Effector memory CD4-positive, alpha-beta T cell (primary cell): ENCODE results near the gene SEMA3E.

Experiments used
- DNase-seq, 3 donors: peaks; one replicate each; pipeline ENCODE4 v3.0.0-alpha.2; 2020
- H3K27ac ChIP-seq: 2 replicates; pipeline ENCODE4 v1.7.0; 2013; ENCODE audit warnings: mild to moderate bottlenecking, low read length, moderate library complexity; ENCODE audit not compliant: insufficient read depth, poor library complexity, severe bottlenecking
- H3K27me3 ChIP-seq: replicated peaks from 2 replicates; pipeline ENCODE4 v1.7.0; 2013; ENCODE audit warnings: mild to moderate bottlenecking, low read length; ENCODE audit not compliant: insufficient read depth, control insufficient read depth, poor library complexity, severe bottlenecking
- H3K36me3 ChIP-seq: 2 replicates; pipeline ENCODE4 v1.7.0; 2013; ENCODE audit warnings: mild to moderate bottlenecking, low read length, moderate library complexity; ENCODE audit not compliant: control insufficient read depth, insufficient read depth
- H3K4me1 ChIP-seq: 2 replicates; pipeline ENCODE4 v1.7.0; 2013; ENCODE audit warnings: low read length, mild to moderate bottlenecking; ENCODE audit not compliant: control insufficient read depth, insufficient read depth, poor library complexity, severe bottlenecking
- H3K4me3 ChIP-seq: 2 replicates; pipeline ENCODE4 v1.7.0; 2013; ENCODE audit warnings: low read length, low read depth, mild to moderate bottlenecking; ENCODE audit not compliant: insufficient read depth, poor library complexity, severe bottlenecking
- H3K9me3 ChIP-seq: 2 replicates; pipeline ENCODE4 v1.7.0; 2013; ENCODE audit warnings: mild to moderate bottlenecking, low read length, moderate library complexity; ENCODE audit not compliant: control insufficient read depth

SEMA3E gene

GRCh38 chr7:83478616-83479015, 170.3 kb downstream of the SEMA3E start:
- Histone ChIP-seq H3K27ac (no peak overlapping the region), H3K27me3 (no peaks in the 10 kb centered on the region), H3K9me3 (no peaks in the 10 kb centered on the region), H3K4me1 (no peaks in the 10 kb centered on the region), H3K36me3 (no peaks in the 10 kb centered on the region), H3K4me3 (no peak overlapping the region)
- DNase-seq: no peak

GRCh38 chr7:83476511-83477050, 172.4 kb downstream of the SEMA3E start:
- Histone ChIP-seq H3K27ac (no peak overlapping the region), H3K4me3 (no peak overlapping the region), H3K36me3 (no peaks in the 10 kb centered on the region), H3K27me3 (no peaks in the 10 kb centered on the region), H3K9me3 (no peaks in the 10 kb centered on the region), H3K4me1 (no peaks in the 10 kb centered on the region)
- DNase-seq: no peak

- Histone ChIP-seq H3K27me3 (no peaks in the 10 kb centered on the region), H3K4me1 (no peaks in the 10 kb centered on the region), H3K36me3 (no peaks in the 10 kb centered on the region), H3K4me3 (no peak overlapping the region), H3K9me3 (no peaks in the 10 kb centered on the region), H3K27ac (no peak overlapping the region)
- no peak for DNase-seq
These were observed 173.5 kb downstream of the SEMA3E start for GRCh38 chr7:83475420-83475819.

- no peaks in the 10 kb centered on the region for H3K9me3 ChIP-seq
- no peak overlapping the region for H3K4me3 ChIP-seq
- no peaks in the 10 kb centered on the region for H3K4me1 ChIP-seq
- no peaks in the 10 kb centered on the region for H3K36me3 ChIP-seq
- no peak for DNase-seq
- no peak overlapping the region for H3K27ac ChIP-seq
- no peaks in the 10 kb centered on the region for H3K27me3 ChIP-seq
These were observed 176.6 kb downstream of the SEMA3E start for GRCh38 chr7:83472376-83472775.

DNA sequence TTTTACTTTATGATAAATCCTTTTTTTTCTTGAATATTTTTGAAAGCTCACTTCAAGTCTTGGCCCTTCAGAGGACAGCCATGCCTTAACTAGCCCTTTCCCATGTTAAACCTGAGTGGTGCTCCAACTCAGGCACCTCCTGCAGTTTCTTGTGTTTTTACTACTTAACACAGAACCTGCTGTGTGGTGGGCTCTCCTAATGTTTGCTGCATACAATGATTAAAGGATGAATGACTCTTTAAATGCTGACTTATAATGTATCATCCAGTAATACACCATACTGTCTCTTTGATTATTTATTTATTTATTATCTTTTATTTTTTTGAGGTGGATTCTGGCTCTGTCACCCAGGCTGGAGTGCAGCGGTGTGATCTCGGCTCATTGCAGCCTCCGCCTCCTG, 179.4 kb downstream of the SEMA3E start:
- no peaks in the 10 kb centered on the region for H3K9me3 ChIP-seq
- no peaks in the 10 kb centered on the region for H3K4me1 ChIP-seq
- H3K4me3 ChIP-seq: no peak overlapping the region
- H3K27ac ChIP-seq: no peak overlapping the region
- no peak for DNase-seq
- H3K36me3 ChIP-seq: no peaks in the 10 kb centered on the region
- H3K27me3 ChIP-seq: no peaks in the 10 kb centered on the region

DNA sequence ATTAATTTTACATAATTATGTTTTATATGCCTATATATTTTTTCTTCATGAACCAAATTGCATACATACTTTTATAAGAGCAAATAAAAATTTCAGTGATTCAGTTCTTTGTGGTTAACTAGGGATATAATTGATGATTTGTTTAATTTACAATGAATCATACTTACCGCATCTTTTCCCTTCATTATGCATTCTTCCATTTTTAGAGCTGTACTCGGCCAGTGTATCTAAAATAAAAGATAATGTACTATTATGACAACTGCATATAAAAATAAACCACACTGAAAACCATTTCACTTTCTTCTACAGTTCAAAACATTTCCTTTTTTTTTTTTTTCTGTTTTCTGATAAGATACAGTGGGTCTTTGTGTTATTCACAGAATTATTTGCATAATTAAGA, 179.9 kb downstream of the SEMA3E start:
- Histone ChIP-seq H3K4me3 (no peak overlapping the region), H3K27ac (no peak overlapping the region)

DNA sequence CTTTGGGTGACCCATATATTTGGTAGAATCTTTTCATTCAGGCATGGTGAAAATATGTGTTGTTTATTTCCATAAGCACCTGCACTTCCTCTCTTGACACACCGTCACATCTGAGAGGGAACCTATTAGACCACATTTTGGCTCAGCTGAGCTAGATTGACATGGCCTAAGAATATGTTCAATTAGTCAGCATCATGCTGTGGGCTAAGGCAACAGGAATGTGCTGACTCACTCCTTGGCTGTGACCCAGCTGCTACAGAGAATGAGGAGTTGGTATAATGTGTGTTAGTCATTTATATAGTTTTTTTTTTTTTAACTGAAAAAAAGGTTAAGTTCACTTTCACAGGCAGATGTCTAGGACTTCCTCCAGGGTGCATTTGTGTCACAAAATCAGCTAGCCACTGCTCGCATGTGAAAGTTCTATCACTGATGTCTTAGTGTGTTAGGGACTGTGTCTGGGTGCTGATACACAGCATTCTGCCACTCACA, 180.6 kb downstream of the SEMA3E start:
- H3K9me3 ChIP-seq: no peaks in the 10 kb centered on the region
- H3K27ac ChIP-seq: no peak overlapping the region
- no peaks in the 10 kb centered on the region for H3K27me3 ChIP-seq
- no peak for DNase-seq
- no peaks in the 10 kb centered on the region for H3K4me1 ChIP-seq
- no peak overlapping the region for H3K4me3 ChIP-seq
- H3K36me3 ChIP-seq: no peaks in the 10 kb centered on the region

More for the DNA sequence above, 179.9 kb downstream of the SEMA3E start:
- no peak for DNase-seq
- Histone ChIP-seq H3K36me3 (no peaks in the 10 kb centered on the region), H3K9me3 (no peaks in the 10 kb centered on the region), H3K27me3 (no peaks in the 10 kb centered on the region), H3K4me1 (no peaks in the 10 kb centered on the region)

DNA sequence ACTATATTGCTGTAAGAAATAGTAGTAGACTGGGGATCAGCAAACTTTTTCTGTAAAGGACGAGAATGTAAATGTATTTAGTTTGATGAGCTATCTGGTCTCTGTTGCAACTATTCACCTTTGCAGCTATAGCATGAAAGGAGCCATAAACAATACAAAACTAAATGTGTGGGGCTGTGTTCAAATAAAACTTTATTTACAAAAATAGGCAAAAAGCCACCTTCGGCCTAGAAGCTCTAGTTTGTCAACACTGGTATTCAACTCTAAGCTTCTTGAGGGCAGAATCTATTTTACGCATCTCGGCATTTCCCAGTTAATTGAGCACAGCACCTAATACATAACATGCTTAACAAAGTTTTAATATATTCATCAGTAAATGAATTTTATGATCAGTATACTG, 181.4 kb downstream of the SEMA3E start:
- DNase-seq: no peak
- Histone ChIP-seq H3K27me3 (no peaks in the 10 kb centered on the region), H3K36me3 (no peaks in the 10 kb centered on the region), H3K27ac (no peak overlapping the region), H3K4me1 (no peaks in the 10 kb centered on the region), H3K4me3 (no peak overlapping the region), H3K9me3 (no peaks in the 10 kb centered on the region)

DNA sequence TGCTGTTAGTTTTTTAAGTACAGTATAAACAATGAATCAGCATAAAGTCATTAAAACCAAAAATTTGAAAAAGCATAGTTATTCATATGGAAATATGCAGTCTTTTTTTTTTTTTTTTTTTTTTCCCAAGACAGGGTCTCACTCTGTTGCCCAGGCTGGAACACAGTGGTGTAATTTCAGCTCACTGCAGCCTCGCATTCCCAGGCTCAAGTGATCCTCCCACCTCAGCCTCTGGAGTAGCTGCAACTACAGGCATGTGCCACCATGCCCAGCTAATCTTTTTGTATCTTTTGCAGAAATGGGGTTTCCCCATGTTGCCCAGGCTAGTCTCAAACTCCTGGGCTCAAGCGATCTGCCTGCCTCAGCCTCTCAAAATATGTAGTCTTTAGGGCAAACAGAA, 182.0 kb downstream of the SEMA3E start:
- Histone ChIP-seq H3K36me3 (no peaks in the 10 kb centered on the region), H3K4me3 (no peak overlapping the region)
- no peak for DNase-seq

DNA sequence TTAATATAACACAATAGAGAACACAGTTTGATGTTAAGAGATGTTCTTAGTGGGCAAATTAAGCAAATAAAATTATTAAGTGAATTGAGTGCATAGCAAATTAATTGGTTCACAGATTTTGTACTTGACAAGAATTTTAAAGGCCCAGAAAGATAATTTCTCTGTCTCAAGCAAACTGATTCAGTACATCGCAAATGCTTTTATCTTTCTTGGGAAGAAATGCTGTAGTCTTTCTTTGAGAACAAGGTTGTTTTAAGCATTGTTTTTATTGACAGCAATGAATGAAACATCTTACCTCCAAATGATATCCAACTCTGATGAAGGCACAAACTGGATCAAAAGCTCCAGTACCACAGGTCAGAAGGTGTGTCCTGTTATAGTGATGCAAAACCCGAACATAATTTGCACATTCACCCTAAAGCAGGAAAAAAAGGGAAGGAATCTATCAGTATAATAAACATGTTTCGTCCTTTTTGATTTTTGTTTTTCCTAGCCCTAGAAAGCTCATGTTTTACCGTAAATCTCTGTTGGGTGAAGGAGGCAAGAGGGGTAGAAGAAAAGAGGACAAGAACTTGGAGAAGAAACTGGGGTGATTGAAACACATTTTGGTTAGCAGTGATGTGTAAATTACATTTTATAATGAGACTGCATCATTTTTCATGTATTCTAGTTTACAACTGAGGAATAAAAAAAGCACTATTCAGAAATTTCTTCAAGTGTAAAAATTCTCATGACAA, 182.6 kb downstream of the SEMA3E start:
- H3K27me3 ChIP-seq: no peaks in the 10 kb centered on the region
- no peaks in the 10 kb centered on the region for H3K4me1 ChIP-seq
- H3K36me3 ChIP-seq: no peaks in the 10 kb centered on the region
- H3K27ac ChIP-seq: no peak overlapping the region
- no peak for DNase-seq
- no peaks in the 10 kb centered on the region for H3K9me3 ChIP-seq
- no peak overlapping the region for H3K4me3 ChIP-seq

More for the DNA sequence above, 182.0 kb downstream of the SEMA3E start:
- H3K27me3 ChIP-seq: no peaks in the 10 kb centered on the region
- no peaks in the 10 kb centered on the region for H3K9me3 ChIP-seq
- no peak overlapping the region for H3K27ac ChIP-seq
- no peaks in the 10 kb centered on the region for H3K4me1 ChIP-seq
